ENCODE measurements around the gene FAM161A. TPM values are rescaled to one million over a fixed set of nuclear protein-coding genes. Genes with fewer than 3 reads are reported as not detected.

FAM161A gene
- total and polyA plus RNA-seq, 2 donors (not counting 1 experiment from before 2014, with no cell fraction given): 0.76 to 6.8 TPM

DNA sequence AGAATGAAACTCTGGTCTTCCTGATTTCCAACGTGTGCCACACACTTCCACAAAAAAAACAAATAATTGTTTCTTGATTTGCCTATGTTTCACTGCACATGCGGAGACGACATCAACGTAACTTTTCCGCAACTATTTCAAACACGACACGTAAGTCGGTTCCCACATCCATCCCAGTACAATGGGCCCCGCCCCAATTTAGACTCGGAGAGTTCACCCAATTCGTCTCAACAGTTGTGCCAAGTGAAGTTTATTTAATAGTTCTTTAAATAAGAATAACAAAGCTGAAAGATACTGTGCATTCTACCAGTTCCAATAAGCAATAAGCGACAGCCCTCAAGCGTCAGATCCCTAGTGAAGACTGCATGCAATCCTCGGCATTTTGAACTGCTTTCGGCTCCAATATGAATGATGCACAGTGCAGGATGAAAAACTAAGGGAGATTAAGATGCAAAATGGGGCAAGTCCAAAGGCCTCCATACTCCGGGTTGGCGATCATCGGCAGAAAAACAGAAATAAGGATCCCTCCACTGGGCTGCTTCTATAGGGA lies 33.9 kb upstream of the FAM161A start:
- ATAC-seq (ENCODE audit: low read depth): no peak
- DNase-seq: no peak
- intact Hi-C loops (cut with micrococcal nuclease): loop anchor here (1.0 to 10.0 kb wide), 8 partner anchors 18 to 1133 kb away; partner anchors contain the start of genes COMMD1, EHBP1, FAM161A and PAPOLG

More for the DNA sequence above, 33.9 kb upstream of the FAM161A start:
- 0% methylated on average over 12 of the region's 18 CpGs for WGBS (ENCODE audit: insufficient coverage)
- Histone ChIP-seq H2AFZ (ENCODE audit: insufficient read depth, low read depth, low read length, poor library complexity, severe bottlenecking) (peak overlapping the region; percentile 87), H3K36me3 (replicated peaks in 1 of 2; ENCODE audit: control extremely low read depth in 1 of 2, control insufficient read depth in 1 of 2, extremely low read depth in 1 of 2, insufficient read depth in 2 of 2, low read length in 1 of 2) (peaks cover 2 to 25% of the 10 kb centered on the region in 2 experiments), H3K4me2 (replicated peaks; ENCODE audit: low read depth, low read length, poor library complexity, severe bottlenecking) (peak overlapping the region; percentile 64), H3K79me2 (ENCODE audit: control insufficient read depth, insufficient read depth, low read length) (peaks cover 31% of the 10 kb centered on the region), H3K27me3 (replicated peaks in 1 of 4; ENCODE audit: control extremely low read depth in 1 of 4, control insufficient read depth in 3 of 4, insufficient read depth in 4 of 4, low read length in 3 of 4) (no peaks in the 10 kb centered on the region), H4K20me1 (ENCODE audit: control insufficient read depth, insufficient read depth, low read length, poor library complexity, severe bottlenecking) (peaks cover 19% of the 10 kb centered on the region), H3K4me3 (ENCODE audit: control extremely low read depth in 1 of 5, extremely low read depth in 1 of 5, insufficient read depth in 1 of 5, low read depth in 2 of 5, low read length in 4 of 5) (peak overlapping the region; percentile 79 to 92 (median 89)), H3K4me1 (ENCODE audit: control insufficient read depth in 2 of 2, insufficient read depth in 2 of 2, low read length in 2 of 2) (peaks cover 11 to 25% of the 10 kb centered on the region in 2 donors), H3K9ac (ENCODE audit: low read length) (peak overlapping the region; percentile 94), H3K9me3 (ENCODE audit: control extremely low read depth in 1 of 3, control insufficient read depth in 2 of 3, insufficient read depth in 1 of 3, low read length in 2 of 3) (no peaks in the 10 kb centered on the region), H3K27ac (ENCODE audit: low read length in 2 of 2) (peak overlapping the region; percentile 95 to 96)
- Mint-ChIP-seq H3K27me3 (no peaks in the 10 kb centered on the region), H3K27ac (peak overlapping the region; percentile 100), H3K4me3 (peak overlapping the region; percentile 100), H3K4me1 (peaks cover 32% of the 10 kb centered on the region), H3K9me3 (ENCODE audit: insufficient read depth) (no peaks in the 10 kb centered on the region)
- POLR2A ChIA-PET: interaction anchor here (0.5 kb wide), 1 partner anchor 55 kb away, joined by 3 read pairs; no protein-coding TSS in a partner anchor
- CTCF ChIA-PET: interaction anchor here (1.0 kb wide), 1 partner anchor 16 kb away, joined by 3 read pairs; no protein-coding TSS in a partner anchor
- TF ChIP-seq, protein P1, sequence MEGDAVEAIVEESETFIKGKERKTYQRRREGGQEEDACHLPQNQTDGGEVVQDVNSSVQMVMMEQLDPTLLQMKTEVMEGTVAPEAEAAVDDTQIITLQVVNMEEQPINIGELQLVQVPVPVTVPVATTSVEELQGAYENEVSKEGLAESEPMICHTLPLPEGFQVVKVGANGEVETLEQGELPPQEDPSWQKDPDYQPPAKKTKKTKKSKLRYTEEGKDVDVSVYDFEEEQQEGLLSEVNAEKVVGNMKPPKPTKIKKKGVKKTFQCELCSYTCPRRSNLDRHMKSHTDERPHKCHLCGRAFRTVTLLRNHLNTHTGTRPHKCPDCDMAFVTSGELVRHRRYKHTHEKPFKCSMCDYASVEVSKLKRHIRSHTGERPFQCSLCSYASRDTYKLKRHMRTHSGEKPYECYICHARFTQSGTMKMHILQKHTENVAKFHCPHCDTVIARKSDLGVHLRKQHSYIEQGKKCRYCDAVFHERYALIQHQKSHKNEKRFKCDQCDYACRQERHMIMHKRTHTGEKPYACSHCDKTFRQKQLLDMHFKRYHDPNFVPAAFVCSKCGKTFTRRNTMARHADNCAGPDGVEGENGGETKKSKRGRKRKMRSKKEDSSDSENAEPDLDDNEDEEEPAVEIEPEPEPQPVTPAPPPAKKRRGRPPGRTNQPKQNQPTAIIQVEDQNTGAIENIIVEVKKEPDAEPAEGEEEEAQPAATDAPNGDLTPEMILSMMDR (IDR thresholded peaks at IDR 0.05): no peak
- no peak for TF ChIP-seq EZH2 (IDR thresholded peaks at IDR 0.05; ENCODE audit: borderline replicate concordance, insufficient read depth, low read depth, low read length, poor library complexity, severe bottlenecking)

Measured in B cell (primary cell).